Neural progenitor cell (in vitro differentiated cells): ENCODE data around the gene GALNS. TPM values are rescaled to one million over a fixed set of nuclear protein-coding genes. Genes with fewer than 3 reads are reported as not detected.

Experiments used
- DNase-seq: peaks from one replicate; pipeline ENCODE4 v3.0.0-alpha.2; 2016; ENCODE audit warnings: low spot score
- H2AFZ ChIP-seq: fragments of 200-600 bp; sonication (generic); replicated peaks from 2 replicates; pipeline ENCODE4 v1.6.1; 2016; ENCODE audit warnings: antibody characterized with exemption
- H3F3A ChIP-seq: fragments of 200-600 bp; sonication (generic); 2 replicates; pipeline ENCODE4 v1.6.1; 2016; ENCODE audit warnings: antibody characterized with exemption, low read depth
- H3K27ac ChIP-seq: fragments of 200-600 bp; sonication (generic); 2 replicates; pipeline ENCODE4 v1.5.1; 2016; ENCODE audit warnings: mild to moderate bottlenecking
- H3K27me3 ChIP-seq: fragments of 200-600 bp; sonication (generic); 2 replicates; pipeline ENCODE4 v1.6.1; 2016; ENCODE audit warnings: mild to moderate bottlenecking, moderate library complexity
- H3K36me3 ChIP-seq: fragments of 200-600 bp; sonication (generic); 2 replicates; pipeline ENCODE4 v1.5.1; 2016
- H3K4me1 ChIP-seq: fragments of 200-600 bp; sonication (generic); 2 replicates; pipeline ENCODE4 v1.6.1; 2016; ENCODE audit warnings: mixed run types
- H3K4me2 ChIP-seq: fragments of 200-600 bp; sonication (generic); 2 replicates; pipeline ENCODE4 v1.6.1; 2016
- H3K4me3 ChIP-seq: fragments of 200-600 bp; sonication (generic); 2 replicates; pipeline ENCODE4 v1.5.1; 2016
- H3K79me2 ChIP-seq: fragments of 200-600 bp; sonication (generic); 2 replicates; pipeline ENCODE4 v1.6.1; 2016; ENCODE audit warnings: low read depth
- H3K9ac ChIP-seq: fragments of 200-600 bp; sonication (generic); 2 replicates; pipeline ENCODE4 v1.6.1; 2016
- H3K9me3 ChIP-seq: fragments of 200-600 bp; sonication (generic); 2 replicates; pipeline ENCODE4 v1.5.1; 2016; ENCODE audit warnings: low read depth
- H4K20me1 ChIP-seq: fragments of 200-600 bp; sonication (generic); 2 replicates; pipeline ENCODE4 v1.6.1; 2016; ENCODE audit warnings: low read depth
- H3K27ac Mint-ChIP-seq: 3 replicates; pipeline ENCODE4 v1.8.0; 2021; ENCODE audit warnings: mixed read lengths
- H3K27me3 Mint-ChIP-seq: 2 replicates; pipeline ENCODE4 v1.8.0; 2022; ENCODE audit warnings: low read depth, mild to moderate bottlenecking, inconsistent platforms, moderate library complexity, mixed read lengths; ENCODE audit not compliant: insufficient read depth
- H3K36me3 Mint-ChIP-seq: 3 replicates; pipeline ENCODE4 v1.8.0; 2021; ENCODE audit warnings: mixed read lengths
- H3K4me1 Mint-ChIP-seq: 3 replicates; pipeline ENCODE4 v1.8.0; 2021; ENCODE audit warnings: mixed read lengths
- H3K4me3 Mint-ChIP-seq: 3 replicates; pipeline ENCODE4 v1.8.0; 2021; ENCODE audit warnings: mild to moderate bottlenecking, moderate library complexity, mixed read lengths
- H3K9me3 Mint-ChIP-seq: 3 replicates; pipeline ENCODE4 v1.8.0; 2020; ENCODE audit warnings: mixed read lengths
- CTCF ChIP-seq: fragments of 200-600 bp; sonication (generic); IDR thresholded peaks from 2 replicates; pipeline ENCODE4 v1.5.1; 2017; ENCODE audit warnings: antibody characterized with exemption, mild to moderate bottlenecking
- EZH2 ChIP-seq: fragments of 200-600 bp; sonication (generic); IDR thresholded peaks from 2 replicates; pipeline ENCODE4 v1.6.1; 2017; ENCODE audit warnings: antibody characterized with exemption, mild to moderate bottlenecking, moderate library complexity
- EZH2phosphoT487 ChIP-seq: fragments of 200-600 bp; sonication (generic); IDR thresholded peaks from 2 replicates; pipeline ENCODE4 v1.6.1; 2017; ENCODE audit warnings: antibody characterized with exemption
- total RNA-seq: library from RNA; depleted of rRNA; stranded (reverse); fragments of >200 nt; gene quantifications from 2 replicates; pipeline ENCODE4 v1.2.3, GENCODE V29; 2015; ENCODE audit warnings: low replicate concordance

The GALNS gene
- total RNA-seq, 1 donor from 2014 or later: 5.0 TPM

GRCh38 chr16:88862968-88863367 lies 6.2 kb upstream of the GALNS start:
- Histone ChIP-seq H3K9ac (no peak overlapping the region), H3F3A (no peaks in the 10 kb centered on the region), H3K79me2 (peaks cover 6% of the 10 kb centered on the region), H3K9me3 (no peaks in the 10 kb centered on the region), H3K4me1 (peaks cover 2% of the 10 kb centered on the region), H3K4me2 (no peak overlapping the region), H3K4me3 (no peak overlapping the region), H2AFZ (no peak overlapping the region), H3K27ac (no peak overlapping the region), H3K27me3 (no peaks in the 10 kb centered on the region), H4K20me1 (peaks cover 6% of the 10 kb centered on the region), H3K36me3 (no peaks in the 10 kb centered on the region)
- peaks cover 7% of the 10 kb centered on the region for H3K4me1 Mint-ChIP-seq
- TF ChIP-seq EZH2 (no peak), CTCF (no peak), EZH2phosphoT487 (no peak)
- no peaks in the 10 kb centered on the region for H3K27me3 Mint-ChIP-seq
- peaks cover 2% of the 10 kb centered on the region for H3K36me3 Mint-ChIP-seq
- H3K27ac Mint-ChIP-seq: no peak overlapping the region
- no peak for DNase-seq
- no peak overlapping the region for H3K4me3 Mint-ChIP-seq
- H3K9me3 Mint-ChIP-seq: no peaks in the 10 kb centered on the region

- peaks cover 4% of the 10 kb centered on the region for H3K4me1 ChIP-seq
- H2AFZ ChIP-seq: no peak overlapping the region
- H3K36me3 Mint-ChIP-seq: peaks cover 2% of the 10 kb centered on the region
- peaks cover 6% of the 10 kb centered on the region for H4K20me1 ChIP-seq
- H3K4me3 Mint-ChIP-seq: no peak overlapping the region
- H3K27me3 Mint-ChIP-seq: no peaks in the 10 kb centered on the region
- no peak overlapping the region for H3K4me2 ChIP-seq
- H3F3A ChIP-seq: no peaks in the 10 kb centered on the region
- no peaks in the 10 kb centered on the region for H3K27me3 ChIP-seq
- TF ChIP-seq EZH2phosphoT487 (no peak), CTCF (no peak), EZH2 (no peak)
- peaks cover 12% of the 10 kb centered on the region for H3K4me1 Mint-ChIP-seq
- no peaks in the 10 kb centered on the region for H3K9me3 Mint-ChIP-seq
- H3K4me3 ChIP-seq: no peak overlapping the region
- no peak overlapping the region for H3K9ac ChIP-seq
- no peak overlapping the region for H3K27ac ChIP-seq
- no peaks in the 10 kb centered on the region for H3K36me3 ChIP-seq
- no peak for DNase-seq
- H3K79me2 ChIP-seq: peaks cover 14% of the 10 kb centered on the region
- no peak overlapping the region for H3K27ac Mint-ChIP-seq
- H3K9me3 ChIP-seq: no peaks in the 10 kb centered on the region
Measured at GRCh38 chr16:88861359-88861758, 4.6 kb upstream of the GALNS start.

- H3K27me3 Mint-ChIP-seq: peaks cover 2% of the 10 kb centered on the region
- Histone ChIP-seq H3K36me3 (no peaks in the 10 kb centered on the region), H3K27ac (no peak overlapping the region), H4K20me1 (peaks cover 14% of the 10 kb centered on the region), H3K79me2 (peaks cover 14% of the 10 kb centered on the region), H3K4me3 (no peak overlapping the region), H3K4me2 (no peak overlapping the region), H3K4me1 (peaks cover 4% of the 10 kb centered on the region), H3K27me3 (no peaks in the 10 kb centered on the region), H3K9ac (no peak overlapping the region), H3K9me3 (no peaks in the 10 kb centered on the region), H2AFZ (no peak overlapping the region), H3F3A (peaks cover 4% of the 10 kb centered on the region)
- H3K27ac Mint-ChIP-seq: no peak overlapping the region
- peaks cover 2% of the 10 kb centered on the region for H3K36me3 Mint-ChIP-seq
- DNase-seq: no peak
- no peaks in the 10 kb centered on the region for H3K9me3 Mint-ChIP-seq
- peaks cover 18% of the 10 kb centered on the region for H3K4me1 Mint-ChIP-seq
- H3K4me3 Mint-ChIP-seq: peak overlapping the region; percentile 64
- no peak for TF ChIP-seq EZH2
- no peak for TF ChIP-seq EZH2phosphoT487
Measured at GRCh38 chr16:88859381-88860091, 2.8 kb upstream of the GALNS start.

- peak overlapping the region; percentile 98 for H3K4me3 Mint-ChIP-seq
- peaks cover 4% of the 10 kb centered on the region for H3K4me1 ChIP-seq
- H2AFZ ChIP-seq: peak overlapping the region; percentile 86
- H3K27me3 ChIP-seq: no peaks in the 10 kb centered on the region
- no peaks in the 10 kb centered on the region for H3K9me3 Mint-ChIP-seq
- H3K36me3 Mint-ChIP-seq: peaks cover 2% of the 10 kb centered on the region
- H3K27me3 Mint-ChIP-seq: peaks cover 2% of the 10 kb centered on the region
- peaks cover 20% of the 10 kb centered on the region for H3K4me1 Mint-ChIP-seq
- H3F3A ChIP-seq: peaks cover 4% of the 10 kb centered on the region
- H3K36me3 ChIP-seq: no peaks in the 10 kb centered on the region
- TF ChIP-seq EZH2: no peak
- TF ChIP-seq EZH2phosphoT487: no peak
- TF ChIP-seq CTCF: peak; percentile 62
- peak overlapping the region; percentile 29 for H3K27ac Mint-ChIP-seq
- DNase-seq: peak; percentile 88
- H3K9ac ChIP-seq: peak overlapping the region; percentile 83
- no peak overlapping the region for H3K27ac ChIP-seq
- H3K4me2 ChIP-seq: peak overlapping the region; percentile 95
- H3K9me3 ChIP-seq: no peaks in the 10 kb centered on the region
- H3K79me2 ChIP-seq: peaks cover 14% of the 10 kb centered on the region
- H4K20me1 ChIP-seq: peaks cover 14% of the 10 kb centered on the region
- peak overlapping the region; percentile 93 for H3K4me3 ChIP-seq
Measured at GRCh38 chr16:88857728-88858339, 1.1 kb upstream of the GALNS start.
